KMS-11 (cell line): Measurements from ENCODE around the gene GPR137.

ENCODE experiments used
- H2AFZ ChIP-seq: fragments of 200-600 bp; sonication (generic); 2 replicates; pipeline ENCODE4 v1.6.1; 2016; ENCODE audit warnings: antibody characterized with exemption, mixed run types, low read depth
- H3K27ac ChIP-seq: fragments of 200-600 bp; sonication (generic); 2 replicates; pipeline ENCODE4 v1.6.1; 2016; ENCODE audit warnings: mild to moderate bottlenecking, mixed run types
- H3K27me3 ChIP-seq: fragments of 200-600 bp; sonication (generic); 2 replicates; pipeline ENCODE4 v1.6.1; 2017; ENCODE audit warnings: mild to moderate bottlenecking, low read depth, mixed run types, moderate library complexity; ENCODE audit not compliant: insufficient read depth
- H3K36me3 ChIP-seq: fragments of 200-600 bp; sonication (generic); 2 replicates; pipeline ENCODE4 v1.6.1; 2017; ENCODE audit warnings: mild to moderate bottlenecking, mixed run types; ENCODE audit not compliant: insufficient read depth
- H3K4me1 ChIP-seq: fragments of 200-600 bp; sonication (generic); 2 replicates; pipeline ENCODE4 v1.6.1; 2016; ENCODE audit warnings: mild to moderate bottlenecking, low read depth, mixed run types; ENCODE audit not compliant: poor library complexity, severe bottlenecking
- H3K4me2 ChIP-seq: fragments of 200-600 bp; sonication (generic); 2 replicates; pipeline ENCODE4 v1.7.0; 2016; ENCODE audit warnings: mild to moderate bottlenecking, mixed run types
- H3K4me3 ChIP-seq: fragments of 200-600 bp; sonication (generic); IDR thresholded peaks from 2 replicates; pipeline ENCODE4 v1.6.1; 2017; ENCODE audit warnings: low read depth, low read length, mixed read lengths; ENCODE audit not compliant: insufficient read depth
- H3K79me2 ChIP-seq: fragments of 200-600 bp; sonication (generic); 2 replicates; pipeline ENCODE4 v1.6.1; 2016; ENCODE audit warnings: low read depth, mixed run types; ENCODE audit not compliant: insufficient read depth
- H3K9ac ChIP-seq: fragments of 200-600 bp; sonication (generic); 2 replicates; pipeline ENCODE4 v1.6.1; 2016; ENCODE audit warnings: mild to moderate bottlenecking, mixed run types
- H4K20me1 ChIP-seq: fragments of 200-600 bp; sonication (generic); 2 replicates; pipeline ENCODE4 v1.6.1; 2016; ENCODE audit warnings: mild to moderate bottlenecking, mixed run types; ENCODE audit not compliant: insufficient read depth
- CTCF ChIP-seq: fragments of 200-600 bp; sonication (generic); conservative IDR thresholded peaks from 2 replicates; pipeline ENCODE4 v1.6.1; 2017; ENCODE audit warnings: low read depth, mild to moderate bottlenecking, antibody characterized with exemption, low read length, moderate library complexity, mixed read lengths

Gene GPR137

GRCh38 chr11:64253481-64253880, 32.2 kb upstream of the GPR137 start:
- H3K4me2 ChIP-seq = no peak overlapping the region
- no peak overlapping the region for H3K9ac ChIP-seq
- H3K36me3 ChIP-seq = no peaks in the 10 kb centered on the region
- no peaks in the 10 kb centered on the region for H4K20me1 ChIP-seq
- H2AFZ ChIP-seq = no peak overlapping the region
- H3K27me3 ChIP-seq = no peaks in the 10 kb centered on the region
- no peaks in the 10 kb centered on the region for H3K79me2 ChIP-seq
- TF ChIP-seq CTCF = no peak
- H3K27ac ChIP-seq = no peak overlapping the region
- H3K4me1 ChIP-seq = peaks cover 6% of the 10 kb centered on the region
- H3K4me3 ChIP-seq = no peak overlapping the region

DNA sequence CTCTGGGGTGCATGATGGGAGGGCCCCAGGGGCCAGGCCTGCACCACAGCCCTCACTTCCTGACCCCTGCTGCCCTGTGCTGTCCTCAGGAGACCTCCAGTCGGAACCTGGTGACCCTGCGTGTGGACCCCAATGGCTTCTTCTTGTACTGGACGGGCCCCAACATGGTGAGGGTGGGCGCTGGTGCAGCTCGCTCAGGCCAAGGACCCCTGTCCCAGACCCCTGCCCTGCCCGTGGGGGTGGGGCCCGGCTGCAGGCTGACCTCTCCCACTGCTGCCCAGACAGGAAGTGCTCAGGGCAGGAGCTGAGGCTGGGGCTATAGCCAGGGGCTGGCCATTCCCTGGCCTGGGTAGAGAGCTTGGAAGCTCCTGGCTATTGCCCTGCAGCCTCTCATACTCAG, 31.3 kb upstream of the GPR137 start:
- Histone ChIP-seq H4K20me1 (no peaks in the 10 kb centered on the region), H2AFZ (no peak overlapping the region), H3K9ac (no peak overlapping the region), H3K36me3 (no peaks in the 10 kb centered on the region), H3K4me1 (peaks cover 6% of the 10 kb centered on the region), H3K4me3 (no peak overlapping the region), H3K79me2 (no peaks in the 10 kb centered on the region), H3K27ac (no peak overlapping the region), H3K27me3 (no peaks in the 10 kb centered on the region), H3K4me2 (no peak overlapping the region)
- TF ChIP-seq CTCF = no peak

DNA sequence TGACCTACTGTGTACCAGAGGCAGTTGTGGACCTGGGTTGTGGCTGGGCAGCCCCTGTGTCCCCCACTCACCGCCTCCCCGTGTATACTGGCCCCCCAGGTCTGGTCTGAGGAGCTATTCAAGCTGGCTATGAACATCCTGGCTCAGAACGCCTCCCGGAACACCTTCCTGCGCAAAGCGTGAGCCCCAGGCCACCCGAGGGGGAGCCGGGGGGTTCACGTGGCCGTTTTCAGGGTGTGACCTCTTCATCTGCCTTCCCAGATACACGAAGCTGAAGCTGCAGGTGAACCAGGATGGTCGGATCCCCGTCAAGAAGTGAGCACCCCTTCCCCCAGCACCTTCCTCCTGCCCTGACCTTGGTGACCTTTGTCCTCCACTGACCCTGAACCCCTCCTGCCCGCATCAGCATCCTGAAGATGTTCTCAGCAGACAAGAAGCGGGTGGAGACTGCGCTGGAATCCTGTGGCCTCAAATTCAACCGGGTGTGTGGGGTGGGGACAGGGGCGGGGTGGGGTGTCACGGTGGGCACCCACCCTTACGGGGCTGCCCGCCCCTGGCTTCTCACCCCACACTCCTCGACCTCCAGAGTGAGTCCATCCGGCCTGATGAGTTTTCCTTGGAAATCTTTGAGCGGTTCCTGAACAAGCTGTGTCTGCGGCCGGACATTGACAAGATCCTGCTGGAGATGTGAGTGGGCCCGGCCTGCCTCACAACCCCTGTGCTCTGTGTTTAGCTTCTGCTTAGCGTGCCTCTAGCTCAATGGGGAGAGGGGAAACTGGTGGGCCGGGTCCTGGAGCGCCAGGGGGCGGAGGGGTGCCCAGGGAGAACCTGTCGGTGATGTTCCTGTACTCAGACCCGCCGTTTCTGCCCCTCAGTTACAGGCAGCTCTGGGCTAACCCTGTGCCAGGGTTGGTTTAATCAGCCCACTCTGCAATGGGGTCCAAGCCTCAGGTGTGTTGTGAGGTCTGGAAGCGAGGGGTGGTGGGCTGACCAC, 30.2 kb upstream of the GPR137 start:
- H3K9ac ChIP-seq = no peak overlapping the region
- H3K4me3 ChIP-seq = no peak overlapping the region
- H3K79me2 ChIP-seq = no peaks in the 10 kb centered on the region
- H3K36me3 ChIP-seq = no peaks in the 10 kb centered on the region
- no peaks in the 10 kb centered on the region for H3K27me3 ChIP-seq
- no peak for TF ChIP-seq CTCF
- peaks cover 6% of the 10 kb centered on the region for H3K4me1 ChIP-seq
- H3K4me2 ChIP-seq = no peak overlapping the region
- no peak overlapping the region for H3K27ac ChIP-seq
- H4K20me1 ChIP-seq = no peaks in the 10 kb centered on the region
- H2AFZ ChIP-seq = no peak overlapping the region

DNA sequence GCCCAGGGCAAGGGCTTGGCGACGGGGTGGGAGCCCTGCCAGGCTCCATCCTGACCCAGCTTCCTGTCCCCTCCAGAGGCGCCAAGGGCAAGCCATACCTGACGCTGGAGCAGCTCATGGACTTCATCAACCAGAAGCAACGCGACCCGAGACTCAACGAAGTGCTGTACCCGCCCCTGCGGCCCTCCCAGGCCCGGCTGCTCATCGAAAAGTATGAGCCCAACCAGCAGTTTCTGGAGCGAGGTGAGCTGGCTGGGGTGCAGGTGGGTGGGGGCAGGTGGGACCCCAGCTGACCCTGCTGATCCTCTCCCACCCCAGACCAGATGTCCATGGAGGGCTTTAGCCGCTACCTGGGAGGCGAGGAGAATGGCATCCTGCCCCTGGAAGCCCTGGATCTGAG, 29.3 kb upstream of the GPR137 start:
- Histone ChIP-seq H3K27ac (no peak overlapping the region), H4K20me1 (no peaks in the 10 kb centered on the region), H2AFZ (no peak overlapping the region), H3K4me1 (peaks cover 6% of the 10 kb centered on the region), H3K79me2 (no peaks in the 10 kb centered on the region), H3K9ac (no peak overlapping the region), H3K4me3 (no peak overlapping the region), H3K36me3 (no peaks in the 10 kb centered on the region), H3K27me3 (no peaks in the 10 kb centered on the region), H3K4me2 (no peak overlapping the region)
- TF ChIP-seq CTCF = no peak
